Osteoblast (primary cell): ENCODE measurements around the gene CNTNAP3. TPM values are rescaled to one million over a fixed set of nuclear protein-coding genes. Genes with fewer than 3 reads are reported as not detected.
"Not testable (repeated sequence)": the region's sequence is repeated elsewhere in the genome, so short reads cannot be mapped to it uniquely, and the experiment has no call there.

Experiments used
- DNase-seq: peaks from one replicate; pipeline ENCODE4 v3.0.0; 2011; ENCODE audit warnings: low spot score, mixed read lengths; ENCODE audit not compliant: insufficient read length; ENCODE audit errors: missing footprints
- H2AFZ ChIP-seq: 2 replicates; pipeline ENCODE4 v1.6.0; 2011; ENCODE audit warnings: mild to moderate bottlenecking, low read length
- H3K27ac ChIP-seq: 2 replicates; pipeline ENCODE4 v1.5.1; 2011; ENCODE audit warnings: mild to moderate bottlenecking, low read depth, low read length, moderate library complexity
- H3K27me3 ChIP-seq: 2 replicates; pipeline ENCODE4 v1.6.0; 2012; ENCODE audit warnings: mild to moderate bottlenecking, control low read depth, inconsistent platforms, low read length, moderate library complexity; ENCODE audit not compliant: insufficient read depth
- H3K36me3 ChIP-seq: 2 replicates; pipeline ENCODE4 v1.5.1; 2011; ENCODE audit warnings: mild to moderate bottlenecking, low read length, control low read depth, moderate library complexity; ENCODE audit not compliant: insufficient read depth
- H3K4me1 ChIP-seq: 2 replicates; pipeline ENCODE4 v1.5.1; 2011; ENCODE audit warnings: mild to moderate bottlenecking, low read length, control low read depth, moderate library complexity; ENCODE audit not compliant: insufficient read depth
- H3K4me2 ChIP-seq: 2 replicates; pipeline ENCODE4 v1.6.0; 2011; ENCODE audit warnings: mild to moderate bottlenecking, low read length; ENCODE audit not compliant: insufficient read depth
- H3K4me3 ChIP-seq: fragments of 200-600 bp; sonication (generic); 3 replicates; pipeline ENCODE4 v1.5.1; 2012; ENCODE audit warnings: mild to moderate bottlenecking, low read length, inconsistent platforms; ENCODE audit not compliant: insufficient read depth
- H3K79me2 ChIP-seq: 2 replicates; pipeline ENCODE4 v1.6.0; 2012; ENCODE audit warnings: mild to moderate bottlenecking, low read length, control low read depth, inconsistent platforms; ENCODE audit not compliant: insufficient read depth
- H3K9me3 ChIP-seq: 2 replicates; pipeline ENCODE4 v1.5.1; 2011; ENCODE audit warnings: low read depth, low read length, control low read depth
- H4K20me1 ChIP-seq: 2 replicates; pipeline ENCODE4 v1.6.0; 2012; ENCODE audit warnings: mild to moderate bottlenecking, low read length, control low read depth; ENCODE audit not compliant: insufficient read depth
- total RNA-seq: library from RNA; depleted of rRNA; stranded (reverse); fragments of >200 nt; gene quantifications from 2 replicates; pipeline ENCODE4 v1.2.3, GENCODE V29; 2012

The CNTNAP3 gene
- total RNA-seq, 1 donor = 1.4 TPM

DNA sequence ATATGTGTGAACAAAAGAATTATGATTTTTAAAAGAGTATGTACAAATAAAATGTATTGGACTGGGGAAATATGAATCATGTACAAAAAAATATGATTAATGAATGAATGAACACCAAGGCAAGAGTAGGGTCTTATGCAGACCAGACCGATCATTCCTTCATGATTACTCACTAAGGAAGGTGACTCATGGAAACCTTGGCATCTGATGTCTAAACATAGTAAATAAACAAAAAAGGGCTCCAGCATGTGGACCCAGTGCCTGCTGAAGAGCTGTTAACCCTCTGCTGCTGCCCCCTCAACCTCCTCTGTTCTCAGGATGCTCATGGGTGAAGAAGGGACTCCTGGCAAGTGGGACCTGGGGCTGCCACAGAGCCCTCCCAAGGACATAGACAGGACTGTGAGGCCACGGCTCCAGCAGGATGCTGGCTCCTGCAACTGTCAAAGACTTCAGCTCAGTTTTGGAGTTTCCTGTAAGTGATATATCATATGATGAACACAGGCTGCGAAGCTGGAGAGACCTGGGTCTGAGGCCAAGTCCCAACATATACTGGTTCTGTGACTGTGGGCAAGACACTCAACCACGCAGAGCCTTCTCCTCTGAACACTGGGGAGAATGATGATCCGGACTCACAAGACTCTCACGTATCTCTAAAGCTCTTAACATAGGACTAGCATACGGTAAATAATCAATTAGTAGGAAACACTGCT lies 89.8 kb downstream of the CNTNAP3 start:
- not testable (repeated sequence) for H3K79me2 ChIP-seq, H3K4me1 ChIP-seq, H4K20me1 ChIP-seq, H3K27ac ChIP-seq, H3K4me3 ChIP-seq, DNase-seq, H3K4me2 ChIP-seq, H2AFZ ChIP-seq, H3K36me3 ChIP-seq, H3K27me3 ChIP-seq, H3K9me3 ChIP-seq

- not testable (repeated sequence) for H3K36me3 ChIP-seq, H3K27me3 ChIP-seq, DNase-seq
Measured at GRCh38 chr9:39171370-39171769, 116.6 kb downstream of the CNTNAP3 start.

DNA sequence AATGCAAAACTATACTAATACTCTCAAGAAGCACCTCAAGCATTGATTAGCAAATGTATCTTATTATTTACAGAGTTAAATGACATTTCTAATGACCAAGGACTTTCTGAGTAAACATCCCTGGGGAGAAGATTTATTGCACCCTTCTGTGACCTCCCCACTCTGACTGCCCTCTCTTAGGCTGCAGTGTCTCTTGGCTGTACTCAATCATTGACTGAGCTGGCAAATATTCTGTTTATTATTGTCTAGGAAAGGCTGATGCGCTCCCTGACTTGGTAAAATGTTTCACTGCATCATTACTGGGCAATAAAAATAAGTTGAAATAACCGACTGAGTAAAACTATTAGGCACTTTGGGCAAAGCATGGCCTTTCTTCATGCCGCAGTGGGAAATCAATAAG lies 130.3 kb downstream of the CNTNAP3 start:
- not testable (repeated sequence) for H3K27ac ChIP-seq, H3K4me2 ChIP-seq, H4K20me1 ChIP-seq, H3K79me2 ChIP-seq, H3K4me1 ChIP-seq, H3K4me3 ChIP-seq, H3K27me3 ChIP-seq, H3K9me3 ChIP-seq, H3K36me3 ChIP-seq, DNase-seq, H2AFZ ChIP-seq

More at GRCh38 chr9:39171370-39171769, 116.6 kb downstream of the CNTNAP3 start:
- H3K4me3 ChIP-seq, H4K20me1 ChIP-seq, H3K4me2 ChIP-seq, H3K4me1 ChIP-seq, H3K9me3 ChIP-seq, H3K79me2 ChIP-seq, H3K27ac ChIP-seq, H2AFZ ChIP-seq: not testable (repeated sequence)

DNA sequence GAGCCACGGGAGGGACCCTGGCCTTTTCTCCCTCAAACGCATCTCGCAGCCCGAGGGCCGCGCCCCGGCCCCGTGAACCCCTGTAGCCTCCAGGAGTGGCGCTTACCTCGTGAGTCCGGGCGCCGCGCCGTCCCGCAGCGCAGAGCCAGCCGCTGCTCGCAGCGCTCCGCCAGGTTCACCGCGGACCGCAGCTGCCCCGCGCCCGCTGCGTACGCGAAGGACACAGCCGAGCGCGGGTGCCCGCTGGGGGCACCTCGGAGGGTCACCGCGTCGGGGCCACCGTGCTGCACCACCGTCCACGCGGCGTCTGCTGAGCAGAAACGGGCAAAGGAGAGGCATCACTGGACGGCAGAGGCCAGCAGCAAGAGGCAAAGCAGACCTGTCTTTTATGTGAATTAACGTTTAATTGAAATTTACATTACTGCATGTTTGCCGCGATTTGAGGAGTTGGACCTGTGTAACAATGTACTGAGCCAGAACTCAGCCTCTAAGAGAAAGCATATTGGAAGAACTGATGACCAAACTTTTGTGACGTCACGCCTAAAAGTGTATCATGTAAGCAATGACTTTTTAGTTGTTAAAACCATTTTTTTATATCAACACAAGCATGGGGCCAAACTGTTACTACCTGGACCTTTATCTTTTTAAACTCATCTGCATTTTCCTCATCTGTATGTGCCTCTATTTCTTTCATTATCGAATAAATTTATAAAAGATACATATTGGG lies 155.0 kb downstream of the CNTNAP3 start:
- DNase-seq, H3K36me3 ChIP-seq, H3K4me2 ChIP-seq, H3K27ac ChIP-seq, H3K79me2 ChIP-seq, H4K20me1 ChIP-seq, H2AFZ ChIP-seq, H3K9me3 ChIP-seq, H3K4me3 ChIP-seq, H3K4me1 ChIP-seq, H3K27me3 ChIP-seq: not testable (repeated sequence)

- not testable (repeated sequence) for H3K4me3 ChIP-seq, H3K4me1 ChIP-seq, H3K27me3 ChIP-seq, H3K4me2 ChIP-seq, H2AFZ ChIP-seq, H3K27ac ChIP-seq, H4K20me1 ChIP-seq, H3K36me3 ChIP-seq, H3K79me2 ChIP-seq, H3K9me3 ChIP-seq, DNase-seq
Measured at GRCh38 chr9:39121401-39121800, 166.6 kb downstream of the CNTNAP3 start.

- not testable (repeated sequence) for H3K79me2 ChIP-seq, H2AFZ ChIP-seq, H3K36me3 ChIP-seq, H3K27me3 ChIP-seq, H3K4me2 ChIP-seq, H3K4me1 ChIP-seq, H3K27ac ChIP-seq, H3K4me3 ChIP-seq, H3K9me3 ChIP-seq, DNase-seq, H4K20me1 ChIP-seq
Measured at GRCh38 chr9:39111746-39112145, 176.2 kb downstream of the CNTNAP3 start.
